GM12878 (cell line): ENCODE data around the gene MIA. TPM values are rescaled to one million over a fixed set of nuclear protein-coding genes. Genes with fewer than 3 reads are reported as not detected.

Experiments
- BCL11A ChIP-seq: IDR thresholded peaks from 2 replicates; pipeline ENCODE4 v1.6.1; 2011; ENCODE audit warnings: low read depth, low read length
- BCLAF1 ChIP-seq: fragments of 450-650 bp; IDR thresholded peaks from 2 replicates; pipeline ENCODE4 v1.6.1; 2017; ENCODE audit warnings: antibody characterized with exemption, mild to moderate bottlenecking, moderate library complexity
- BMI1 ChIP-seq: fragments of 450-650 bp; IDR thresholded peaks from 2 replicates; pipeline ENCODE4 v1.6.1; 2016; ENCODE audit warnings: mild to moderate bottlenecking, moderate library complexity, borderline replicate concordance
- EGR1 ChIP-seq, 2 experiments: IDR thresholded peaks; 1 replicate in 1 of 2; 2 replicates in 1 of 2; pipeline ENCODE4 v1.6.1; 2011 to 2012; ENCODE audit warnings: low read depth in 2 of 2, low read length in 2 of 2, borderline replicate concordance in 1 of 2, mild to moderate bottlenecking in 1 of 2, moderate library complexity in 1 of 2
- FOXK2 ChIP-seq: fragments of 450-650 bp; IDR thresholded peaks from 2 replicates; pipeline ENCODE4 v1.6.1; 2017; ENCODE audit warnings: mild to moderate bottlenecking, moderate library complexity
- GABPA ChIP-seq: IDR thresholded peaks from 2 replicates; pipeline ENCODE4 v1.6.1; 2014; ENCODE audit warnings: antibody characterized with exemption, low read depth, mild to moderate bottlenecking, inconsistent platforms
- HDAC2 ChIP-seq: fragments of 200-600 bp; sonication (generic); IDR thresholded peaks from 2 replicates; pipeline ENCODE4 v1.6.1; 2017
- IRF3 ChIP-seq: fragments of 450-650 bp; IDR thresholded peaks from 2 replicates; pipeline ENCODE4 v1.6.1; 2014; ENCODE audit warnings: mild to moderate bottlenecking
- NBN ChIP-seq: fragments of 450-650 bp; IDR thresholded peaks from 2 replicates; pipeline ENCODE4 v1.6.1; 2016
- NFXL1 ChIP-seq: fragments of 450-650 bp; IDR thresholded peaks from 2 replicates; pipeline ENCODE4 v1.6.1; 2017; ENCODE audit warnings: antibody characterized with exemption, mild to moderate bottlenecking, borderline replicate concordance
- NFYA ChIP-seq: IDR thresholded peaks from 2 replicates; pipeline ENCODE4 v1.6.1; 2011; ENCODE audit warnings: low read depth, mild to moderate bottlenecking, low read length, improper control_type of control experiment, borderline replicate concordance
- NKRF ChIP-seq: fragments of 450-650 bp; conservative IDR thresholded peaks from 2 replicates; pipeline ENCODE4 v1.6.1; 2017; ENCODE audit warnings: mild to moderate bottlenecking, moderate library complexity
- NR2C2 ChIP-seq: IDR thresholded peaks from 2 replicates; pipeline ENCODE4 v1.6.1; 2011; ENCODE audit warnings: borderline replicate concordance, low read depth; ENCODE audit not compliant: control insufficient read depth, insufficient read length
- RB1 ChIP-seq: fragments of 450-650 bp; formaldehyde crosslinking; IDR thresholded peaks from 2 replicates; pipeline ENCODE4 v1.6.1; 2017; ENCODE audit warnings: mild to moderate bottlenecking, borderline replicate concordance
- RELA ChIP-seq: fragments of 450-650 bp; IDR thresholded peaks from 2 replicates; pipeline ENCODE4 v1.8.0; 2014; ENCODE audit warnings: borderline replicate concordance; ENCODE audit not compliant: partially characterized antibody
- SMC3 ChIP-seq: IDR thresholded peaks from 2 replicates; pipeline ENCODE4 v1.6.1; 2011; ENCODE audit warnings: low read length, improper control_type of control experiment, borderline replicate concordance
- SPI1 ChIP-seq: IDR thresholded peaks from 2 replicates; pipeline ENCODE4 v1.6.1; 2011; ENCODE audit warnings: low read depth, mild to moderate bottlenecking, low read length, moderate library complexity, borderline replicate concordance; ENCODE audit not compliant: insufficient read depth
- SREBF2 ChIP-seq: IDR thresholded peaks from 2 replicates; pipeline ENCODE4 v1.6.1; 2012; ENCODE audit warnings: mild to moderate bottlenecking, low read length
- STAT3 ChIP-seq: IDR thresholded peaks from 2 replicates; pipeline ENCODE4 v1.6.1; 2011; ENCODE audit warnings: low read depth, low read length, improper control_type of control experiment
- TCF7 ChIP-seq: IDR thresholded peaks from 2 replicates; pipeline ENCODE4 v1.6.1; 2014; ENCODE audit warnings: antibody characterized with exemption, borderline replicate concordance
- ZBTB33 ChIP-seq: fragments of 450-650 bp; IDR thresholded peaks from 2 replicates; pipeline ENCODE4 v1.6.1; 2017; ENCODE audit warnings: mild to moderate bottlenecking
- ZNF274 ChIP-seq: IDR thresholded peaks from one replicate; pipeline ENCODE4 v1.8.0; 2011; ENCODE audit not compliant: insufficient read length, insufficient read depth
- ZNF622 ChIP-seq: fragments of 450-650 bp; IDR thresholded peaks from 2 replicates; pipeline ENCODE4 v1.6.1; 2017; ENCODE audit warnings: mild to moderate bottlenecking, inconsistent platforms
- ZZZ3 ChIP-seq: IDR thresholded peaks from 2 replicates; pipeline ENCODE4 v1.6.1; 2011; ENCODE audit warnings: low read depth; ENCODE audit not compliant: control insufficient read depth, insufficient read length
- polyA plus RNA-seq, 11 experiments: library from polyadenylated mRNA; depleted of rRNA in 4 of 11; unstranded in 6 of 11; stranded (reverse) in 5 of 11; fragments of >200 nt; fragmentation: Nextera tagmentation in 4 of 11; fragmentation: Illumina TruSeq in 1 of 11; extraction: Ambion mirVana in 4 of 11; extraction: Trizol in 1 of 11; gene quantifications; 1 replicate in 1 of 11; 2 replicates in 10 of 11; pipeline versions ENCODE4 v1.2.1 to v1.2.3, GENCODE V29; 2011 to 2016; ENCODE audit warnings: inconsistent platforms in 2 of 11, missing spikeins in 2 of 11, low read depth in 1 of 11
- total RNA-seq, 4 experiments: library from RNA; depleted of rRNA in 3 of 4; stranded (reverse); fragments of >200 nt in 3 of 4; fragmentation: Illumina TruSeq in 1 of 4; extraction: Trizol in 1 of 4; gene quantifications; 2 replicates each; pipeline versions ENCODE4 v1.2.1 to v1.2.3, GENCODE V29; 2013 to 2021

Gene MIA
- total and polyA plus RNA-seq, 10 of the 15 experiments (the other 5 are each of a cell fraction or from before 2014, with no cell fraction given), result 0.16 to 2.7 (median 1.4) TPM; not detected in 3

GRCh38 chr19:40777937-40778705, 2.8 kb downstream of the MIA start, which contains the start of gene RAB4B (continued):
- TF ChIP-seq NFYA (no peak; the same call in 1 of the 2 replicates), RB1 (peak; percentile 37; the same call in 1 of the 2 replicates), EGR1 (IDR thresholded peaks at IDR 0.05; ENCODE audit: borderline replicate concordance in 1 of 2, low read depth in 2 of 2, low read length in 2 of 2) (peak in 1 of 2 experiments; percentile 56; a peak in 2 of 3 replicates), NR2C2 (no peak), ZBTB33 (no peak), NFXL1 (no peak), ZNF622 (no peak), RELA (no peak), TCF7 (no peak), SREBF2 (peak; percentile 49; the same call in 1 of the 2 replicates), NBN (no peak; the same call in 1 of the 2 replicates), HDAC2 (no peak), BCL11A (no peak), BMI1 (no peak), IRF3 (peak; percentile 97), ZNF274 (no peak), ZZZ3 (no peak), BCLAF1 (no peak), SMC3 (no peak), GABPA (peak; percentile 51; the same call in 1 of the 2 replicates), SPI1 (peak; percentile 66), STAT3 (no peak), FOXK2 (no peak), NKRF (peak; percentile 68)
